Measurements from ENCODE around the gene SLC9A7.

DNA sequence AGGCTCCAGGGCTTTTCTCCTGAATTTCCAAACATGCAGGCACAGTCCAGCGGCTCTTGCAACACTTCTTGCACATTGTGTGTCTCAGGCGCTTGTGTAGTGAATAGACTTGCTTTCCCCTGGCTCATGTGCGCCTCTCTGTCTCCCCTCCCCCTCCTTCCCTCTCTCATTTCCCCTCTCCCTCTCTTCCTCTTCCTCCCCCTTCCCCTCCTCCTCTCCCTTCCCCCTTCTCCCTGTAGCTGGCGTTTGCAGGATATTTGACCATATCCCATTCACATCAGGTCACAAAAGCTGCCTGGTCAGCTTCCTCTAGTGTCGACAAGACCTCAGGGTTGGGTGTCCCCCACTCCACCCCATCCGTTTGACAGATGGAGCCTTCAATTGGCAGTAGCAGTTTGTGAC is 182.9 kb downstream of the SLC9A7 start:
- TF ChIP-seq, protein P1, sequence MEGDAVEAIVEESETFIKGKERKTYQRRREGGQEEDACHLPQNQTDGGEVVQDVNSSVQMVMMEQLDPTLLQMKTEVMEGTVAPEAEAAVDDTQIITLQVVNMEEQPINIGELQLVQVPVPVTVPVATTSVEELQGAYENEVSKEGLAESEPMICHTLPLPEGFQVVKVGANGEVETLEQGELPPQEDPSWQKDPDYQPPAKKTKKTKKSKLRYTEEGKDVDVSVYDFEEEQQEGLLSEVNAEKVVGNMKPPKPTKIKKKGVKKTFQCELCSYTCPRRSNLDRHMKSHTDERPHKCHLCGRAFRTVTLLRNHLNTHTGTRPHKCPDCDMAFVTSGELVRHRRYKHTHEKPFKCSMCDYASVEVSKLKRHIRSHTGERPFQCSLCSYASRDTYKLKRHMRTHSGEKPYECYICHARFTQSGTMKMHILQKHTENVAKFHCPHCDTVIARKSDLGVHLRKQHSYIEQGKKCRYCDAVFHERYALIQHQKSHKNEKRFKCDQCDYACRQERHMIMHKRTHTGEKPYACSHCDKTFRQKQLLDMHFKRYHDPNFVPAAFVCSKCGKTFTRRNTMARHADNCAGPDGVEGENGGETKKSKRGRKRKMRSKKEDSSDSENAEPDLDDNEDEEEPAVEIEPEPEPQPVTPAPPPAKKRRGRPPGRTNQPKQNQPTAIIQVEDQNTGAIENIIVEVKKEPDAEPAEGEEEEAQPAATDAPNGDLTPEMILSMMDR (tag by site-specific recombination; IDR thresholded peaks at IDR 0.05) = no peak
- TF ChIP-seq ZNF121 (tag by site-specific recombination; IDR thresholded peaks at IDR 0.05) (no peak), ZNF140 (tag by site-specific recombination; IDR thresholded peaks at IDR 0.05) (no peak), ZBTB17 (tag by site-specific recombination; IDR thresholded peaks at IDR 0.05) (no peak), ZNF561 (tag by site-specific recombination; IDR thresholded peaks at IDR 0.05; ENCODE audit: borderline replicate concordance) (no peak), ZNF138 (tag by site-specific recombination; IDR thresholded peaks at IDR 0.05; ENCODE audit: borderline replicate concordance) (no peak), SP2 (tag by site-specific recombination; IDR thresholded peaks at IDR 0.05) (no peak), ZFP3 (tag by site-specific recombination; IDR thresholded peaks at IDR 0.05; ENCODE audit: low read depth) (no peak), ZNF776 (tag by site-specific recombination; IDR thresholded peaks at IDR 0.05; ENCODE audit: borderline replicate concordance) (no peak)
- TF ChIP-seq, protein P2, sequence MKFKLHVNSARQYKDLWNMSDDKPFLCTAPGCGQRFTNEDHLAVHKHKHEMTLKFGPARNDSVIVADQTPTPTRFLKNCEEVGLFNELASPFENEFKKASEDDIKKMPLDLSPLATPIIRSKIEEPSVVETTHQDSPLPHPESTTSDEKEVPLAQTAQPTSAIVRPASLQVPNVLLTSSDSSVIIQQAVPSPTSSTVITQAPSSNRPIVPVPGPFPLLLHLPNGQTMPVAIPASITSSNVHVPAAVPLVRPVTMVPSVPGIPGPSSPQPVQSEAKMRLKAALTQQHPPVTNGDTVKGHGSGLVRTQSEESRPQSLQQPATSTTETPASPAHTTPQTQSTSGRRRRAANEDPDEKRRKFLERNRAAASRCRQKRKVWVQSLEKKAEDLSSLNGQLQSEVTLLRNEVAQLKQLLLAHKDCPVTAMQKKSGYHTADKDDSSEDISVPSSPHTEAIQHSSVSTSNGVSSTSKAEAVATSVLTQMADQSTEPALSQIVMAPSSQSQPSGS (tag by site-specific recombination; IDR thresholded peaks at IDR 0.05; ENCODE audit: low read depth) = no peak
- TF ChIP-seq, protein P3, sequence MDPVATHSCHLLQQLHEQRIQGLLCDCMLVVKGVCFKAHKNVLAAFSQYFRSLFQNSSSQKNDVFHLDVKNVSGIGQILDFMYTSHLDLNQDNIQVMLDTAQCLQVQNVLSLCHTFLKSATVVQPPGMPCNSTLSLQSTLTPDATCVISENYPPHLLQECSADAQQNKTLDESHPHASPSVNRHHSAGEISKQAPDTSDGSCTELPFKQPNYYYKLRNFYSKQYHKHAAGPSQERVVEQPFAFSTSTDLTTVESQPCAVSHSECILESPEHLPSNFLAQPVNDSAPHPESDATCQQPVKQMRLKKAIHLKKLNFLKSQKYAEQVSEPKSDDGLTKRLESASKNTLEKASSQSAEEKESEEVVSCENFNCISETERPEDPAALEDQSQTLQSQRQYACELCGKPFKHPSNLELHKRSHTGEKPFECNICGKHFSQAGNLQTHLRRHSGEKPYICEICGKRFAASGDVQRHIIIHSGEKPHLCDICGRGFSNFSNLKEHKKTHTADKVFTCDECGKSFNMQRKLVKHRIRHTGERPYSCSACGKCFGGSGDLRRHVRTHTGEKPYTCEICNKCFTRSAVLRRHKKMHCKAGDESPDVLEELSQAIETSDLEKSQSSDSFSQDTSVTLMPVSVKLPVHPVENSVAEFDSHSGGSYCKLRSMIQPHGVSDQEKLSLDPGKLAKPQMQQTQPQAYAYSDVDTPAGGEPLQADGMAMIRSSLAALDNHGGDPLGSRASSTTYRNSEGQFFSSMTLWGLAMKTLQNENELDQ (tag by site-specific recombination; IDR thresholded peaks at IDR 0.05; ENCODE audit: low read depth) = no peak
- TF ChIP-seq, protein P4, sequence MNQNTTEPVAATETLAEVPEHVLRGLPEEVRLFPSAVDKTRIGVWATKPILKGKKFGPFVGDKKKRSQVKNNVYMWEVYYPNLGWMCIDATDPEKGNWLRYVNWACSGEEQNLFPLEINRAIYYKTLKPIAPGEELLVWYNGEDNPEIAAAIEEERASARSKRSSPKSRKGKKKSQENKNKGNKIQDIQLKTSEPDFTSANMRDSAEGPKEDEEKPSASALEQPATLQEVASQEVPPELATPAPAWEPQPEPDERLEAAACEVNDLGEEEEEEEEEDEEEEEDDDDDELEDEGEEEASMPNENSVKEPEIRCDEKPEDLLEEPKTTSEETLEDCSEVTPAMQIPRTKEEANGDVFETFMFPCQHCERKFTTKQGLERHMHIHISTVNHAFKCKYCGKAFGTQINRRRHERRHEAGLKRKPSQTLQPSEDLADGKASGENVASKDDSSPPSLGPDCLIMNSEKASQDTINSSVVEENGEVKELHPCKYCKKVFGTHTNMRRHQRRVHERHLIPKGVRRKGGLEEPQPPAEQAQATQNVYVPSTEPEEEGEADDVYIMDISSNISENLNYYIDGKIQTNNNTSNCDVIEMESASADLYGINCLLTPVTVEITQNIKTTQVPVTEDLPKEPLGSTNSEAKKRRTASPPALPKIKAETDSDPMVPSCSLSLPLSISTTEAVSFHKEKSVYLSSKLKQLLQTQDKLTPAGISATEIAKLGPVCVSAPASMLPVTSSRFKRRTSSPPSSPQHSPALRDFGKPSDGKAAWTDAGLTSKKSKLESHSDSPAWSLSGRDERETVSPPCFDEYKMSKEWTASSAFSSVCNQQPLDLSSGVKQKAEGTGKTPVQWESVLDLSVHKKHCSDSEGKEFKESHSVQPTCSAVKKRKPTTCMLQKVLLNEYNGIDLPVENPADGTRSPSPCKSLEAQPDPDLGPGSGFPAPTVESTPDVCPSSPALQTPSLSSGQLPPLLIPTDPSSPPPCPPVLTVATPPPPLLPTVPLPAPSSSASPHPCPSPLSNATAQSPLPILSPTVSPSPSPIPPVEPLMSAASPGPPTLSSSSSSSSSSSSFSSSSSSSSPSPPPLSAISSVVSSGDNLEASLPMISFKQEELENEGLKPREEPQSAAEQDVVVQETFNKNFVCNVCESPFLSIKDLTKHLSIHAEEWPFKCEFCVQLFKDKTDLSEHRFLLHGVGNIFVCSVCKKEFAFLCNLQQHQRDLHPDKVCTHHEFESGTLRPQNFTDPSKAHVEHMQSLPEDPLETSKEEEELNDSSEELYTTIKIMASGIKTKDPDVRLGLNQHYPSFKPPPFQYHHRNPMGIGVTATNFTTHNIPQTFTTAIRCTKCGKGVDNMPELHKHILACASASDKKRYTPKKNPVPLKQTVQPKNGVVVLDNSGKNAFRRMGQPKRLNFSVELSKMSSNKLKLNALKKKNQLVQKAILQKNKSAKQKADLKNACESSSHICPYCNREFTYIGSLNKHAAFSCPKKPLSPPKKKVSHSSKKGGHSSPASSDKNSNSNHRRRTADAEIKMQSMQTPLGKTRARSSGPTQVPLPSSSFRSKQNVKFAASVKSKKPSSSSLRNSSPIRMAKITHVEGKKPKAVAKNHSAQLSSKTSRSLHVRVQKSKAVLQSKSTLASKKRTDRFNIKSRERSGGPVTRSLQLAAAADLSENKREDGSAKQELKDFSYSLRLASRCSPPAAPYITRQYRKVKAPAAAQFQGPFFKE (tag by site-specific recombination; IDR thresholded peaks at IDR 0.05; ENCODE audit: borderline replicate concordance) = no peak
- TF ChIP-seq, protein P5, sequence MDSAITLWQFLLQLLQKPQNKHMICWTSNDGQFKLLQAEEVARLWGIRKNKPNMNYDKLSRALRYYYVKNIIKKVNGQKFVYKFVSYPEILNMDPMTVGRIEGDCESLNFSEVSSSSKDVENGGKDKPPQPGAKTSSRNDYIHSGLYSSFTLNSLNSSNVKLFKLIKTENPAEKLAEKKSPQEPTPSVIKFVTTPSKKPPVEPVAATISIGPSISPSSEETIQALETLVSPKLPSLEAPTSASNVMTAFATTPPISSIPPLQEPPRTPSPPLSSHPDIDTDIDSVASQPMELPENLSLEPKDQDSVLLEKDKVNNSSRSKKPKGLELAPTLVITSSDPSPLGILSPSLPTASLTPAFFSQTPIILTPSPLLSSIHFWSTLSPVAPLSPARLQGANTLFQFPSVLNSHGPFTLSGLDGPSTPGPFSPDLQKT (IDR thresholded peaks at IDR 0.05; ENCODE audit: borderline replicate concordance, low read depth, low read length) = no peak
